ENCODE results near the gene LINGO3. TPM values are rescaled to one million over a fixed set of nuclear protein-coding genes. Genes with fewer than 3 reads are reported as not detected.

Gene LINGO3
- polyA plus RNA-seq, 1 donor from 2014 or later: 2.7 TPM

- no peak overlapping the region for H3K4me2 ChIP-seq (ENCODE audit: low read length)
- H4K20me1 ChIP-seq (ENCODE audit: insufficient read depth): no peaks in the 10 kb centered on the region
- no peaks in the 10 kb centered on the region for H3F3A ChIP-seq (ENCODE audit: insufficient read depth, low read length, poor library complexity, severe bottlenecking)
- peaks cover 59% of the 10 kb centered on the region for H3K27me3 ChIP-seq (ENCODE audit: insufficient read depth, low read depth, low read length)
- no peaks in the 10 kb centered on the region for H3K36me3 ChIP-seq (ENCODE audit: insufficient read depth, low read length)
- TF ChIP-seq EP300 (conservative IDR thresholded peaks at IDR 0.05; ENCODE audit: poor library complexity, severe bottlenecking) (no peak), POLR2AphosphoS5 (IDR thresholded peaks at IDR 0.05) (no peak), MXI1 (conservative IDR thresholded peaks at IDR 0.05; ENCODE audit: poor library complexity, severe bottlenecking) (no peak), RAD21 (conservative IDR thresholded peaks at IDR 0.05) (no peak), EZH2 (IDR thresholded peaks at IDR 0.05; ENCODE audit: borderline replicate concordance, insufficient read depth, low read length, poor library complexity, severe bottlenecking) (no peak), TAF1 (IDR thresholded peaks at IDR 0.05; ENCODE audit: low read depth) (no peak), CTCF (IDR thresholded peaks at IDR 0.05; ENCODE audit: poor library complexity, severe bottlenecking) (no peak), SMC3 (conservative IDR thresholded peaks at IDR 0.05; ENCODE audit: poor library complexity) (no peak)
- TF ChIP-seq, protein P1, sequence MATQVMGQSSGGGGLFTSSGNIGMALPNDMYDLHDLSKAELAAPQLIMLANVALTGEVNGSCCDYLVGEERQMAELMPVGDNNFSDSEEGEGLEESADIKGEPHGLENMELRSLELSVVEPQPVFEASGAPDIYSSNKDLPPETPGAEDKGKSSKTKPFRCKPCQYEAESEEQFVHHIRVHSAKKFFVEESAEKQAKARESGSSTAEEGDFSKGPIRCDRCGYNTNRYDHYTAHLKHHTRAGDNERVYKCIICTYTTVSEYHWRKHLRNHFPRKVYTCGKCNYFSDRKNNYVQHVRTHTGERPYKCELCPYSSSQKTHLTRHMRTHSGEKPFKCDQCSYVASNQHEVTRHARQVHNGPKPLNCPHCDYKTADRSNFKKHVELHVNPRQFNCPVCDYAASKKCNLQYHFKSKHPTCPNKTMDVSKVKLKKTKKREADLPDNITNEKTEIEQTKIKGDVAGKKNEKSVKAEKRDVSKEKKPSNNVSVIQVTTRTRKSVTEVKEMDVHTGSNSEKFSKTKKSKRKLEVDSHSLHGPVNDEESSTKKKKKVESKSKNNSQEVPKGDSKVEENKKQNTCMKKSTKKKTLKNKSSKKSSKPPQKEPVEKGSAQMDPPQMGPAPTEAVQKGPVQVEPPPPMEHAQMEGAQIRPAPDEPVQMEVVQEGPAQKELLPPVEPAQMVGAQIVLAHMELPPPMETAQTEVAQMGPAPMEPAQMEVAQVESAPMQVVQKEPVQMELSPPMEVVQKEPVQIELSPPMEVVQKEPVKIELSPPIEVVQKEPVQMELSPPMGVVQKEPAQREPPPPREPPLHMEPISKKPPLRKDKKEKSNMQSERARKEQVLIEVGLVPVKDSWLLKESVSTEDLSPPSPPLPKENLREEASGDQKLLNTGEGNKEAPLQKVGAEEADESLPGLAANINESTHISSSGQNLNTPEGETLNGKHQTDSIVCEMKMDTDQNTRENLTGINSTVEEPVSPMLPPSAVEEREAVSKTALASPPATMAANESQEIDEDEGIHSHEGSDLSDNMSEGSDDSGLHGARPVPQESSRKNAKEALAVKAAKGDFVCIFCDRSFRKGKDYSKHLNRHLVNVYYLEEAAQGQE (IDR thresholded peaks at IDR 0.05; ENCODE audit: borderline replicate concordance): no peak
- H3K9ac ChIP-seq (ENCODE audit: low read length): no peak overlapping the region
- no peaks in the 10 kb centered on the region for H3K9me3 ChIP-seq (ENCODE audit: low read length)
- H3K9me2 ChIP-seq (ENCODE audit: insufficient read depth, low read length): no peaks in the 10 kb centered on the region
- H3K27ac ChIP-seq (ENCODE audit: low read length): no peak overlapping the region
- H3K4me3 ChIP-seq (ENCODE audit: low read length): no peak overlapping the region
- no peak overlapping the region for H2AFZ ChIP-seq (ENCODE audit: low read depth, low read length)
- no peaks in the 10 kb centered on the region for H3K79me2 ChIP-seq (replicated peaks; ENCODE audit: insufficient read depth, low read length)
Measured at GRCh38 chr19:2287585-2288337, 20.2 kb downstream of the LINGO3 start.

DNA sequence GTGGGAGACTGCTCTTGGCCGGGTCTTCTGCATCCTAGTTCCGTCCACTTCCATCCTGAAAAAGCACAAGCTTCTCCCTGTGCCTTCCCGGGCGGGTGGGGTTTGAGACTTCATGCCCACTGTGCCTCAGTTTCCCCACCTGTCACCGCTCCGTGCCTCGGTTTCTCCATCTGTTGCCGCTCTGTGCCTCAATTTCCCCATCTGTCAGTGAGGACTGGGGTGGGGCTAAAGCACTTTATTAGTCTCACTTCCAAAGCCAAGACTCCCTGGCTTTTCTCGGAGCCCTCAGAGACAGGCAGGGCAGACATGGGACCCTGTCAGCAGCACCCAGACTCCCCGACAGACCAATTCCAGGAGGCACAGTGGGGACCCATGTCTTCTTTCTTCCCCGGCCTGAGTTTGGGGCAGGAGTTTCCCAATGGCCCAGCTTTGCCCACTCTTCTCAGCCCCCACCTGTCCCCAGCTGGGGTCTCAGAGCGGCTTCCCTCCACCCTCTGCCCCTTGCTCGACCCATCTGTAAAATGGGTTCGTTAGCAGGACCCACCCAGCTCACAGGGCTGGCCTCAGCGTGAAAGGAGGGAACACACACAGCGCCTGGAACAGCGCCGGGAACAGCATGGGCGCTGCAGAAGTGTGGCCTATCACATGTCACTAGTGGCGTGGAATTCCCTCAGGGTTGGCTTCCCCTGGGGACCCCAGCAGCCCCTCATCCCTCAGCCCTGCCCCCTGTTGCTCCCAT, 21.4 kb downstream of the LINGO3 start:
- no peaks in the 10 kb centered on the region for H3K9me3 ChIP-seq (ENCODE audit: low read length)
- H3K4me3 ChIP-seq (ENCODE audit: low read length): no peak overlapping the region
- H4K20me1 ChIP-seq (ENCODE audit: insufficient read depth): no peaks in the 10 kb centered on the region
- peaks cover 62% of the 10 kb centered on the region for H3K27me3 ChIP-seq (ENCODE audit: insufficient read depth, low read depth, low read length)
- H3K27ac ChIP-seq (ENCODE audit: low read length): no peak overlapping the region
- no peaks in the 10 kb centered on the region for H3K9me2 ChIP-seq (ENCODE audit: insufficient read depth, low read length)
- H3F3A ChIP-seq (ENCODE audit: insufficient read depth, low read length, poor library complexity, severe bottlenecking): no peaks in the 10 kb centered on the region
- no peak overlapping the region for H3K4me2 ChIP-seq (ENCODE audit: low read length)
- H3K9ac ChIP-seq (ENCODE audit: low read length): no peak overlapping the region
- no peak overlapping the region for H2AFZ ChIP-seq (ENCODE audit: low read depth, low read length)
- no peaks in the 10 kb centered on the region for H3K79me2 ChIP-seq (replicated peaks; ENCODE audit: insufficient read depth, low read length)
- no peaks in the 10 kb centered on the region for H3K36me3 ChIP-seq (ENCODE audit: insufficient read depth, low read length)
- TF ChIP-seq TAF1 (IDR thresholded peaks at IDR 0.05; ENCODE audit: low read depth) (no peak), RAD21 (conservative IDR thresholded peaks at IDR 0.05) (no peak), CTCF (IDR thresholded peaks at IDR 0.05; ENCODE audit: poor library complexity, severe bottlenecking) (no peak), EP300 (conservative IDR thresholded peaks at IDR 0.05; ENCODE audit: poor library complexity, severe bottlenecking) (no peak), MXI1 (conservative IDR thresholded peaks at IDR 0.05; ENCODE audit: poor library complexity, severe bottlenecking) (no peak), SMC3 (conservative IDR thresholded peaks at IDR 0.05; ENCODE audit: poor library complexity) (no peak), POLR2AphosphoS5 (IDR thresholded peaks at IDR 0.05) (no peak), EZH2 (IDR thresholded peaks at IDR 0.05; ENCODE audit: borderline replicate concordance, insufficient read depth, low read length, poor library complexity, severe bottlenecking) (no peak)
- TF ChIP-seq, protein P1 (IDR thresholded peaks at IDR 0.05; ENCODE audit: borderline replicate concordance): no peak

All from neural cell (in vitro differentiated cells).